ENCODE measurements around the gene GNAI3. TPM values are rescaled to one million over a fixed set of nuclear protein-coding genes. Genes with fewer than 3 reads are reported as not detected.

Gene GNAI3
- total and polyA plus RNA-seq, 2 of the 13 experiments (the other 11 are each of a cell fraction or from before 2014, with no cell fraction given): 4.3 to 9.0 TPM

GRCh38 chr1:109643385-109644230 lies 95.2 kb downstream of the GNAI3 start:
- WGBS (ENCODE audit: low lambda C conversion rate): 19% methylated on average over 17 of the region's 32 CpGs
- BruUV-seq (replicated peaks): no TSS peak
- Histone ChIP-seq H3K36me3 (replicated peaks in 1 of 2; ENCODE audit: control insufficient read depth in 1 of 2, insufficient read depth in 2 of 2, low read length in 2 of 2) (no peaks in the 10 kb centered on the region), H4K20me1 (ENCODE audit: insufficient read depth, low read length) (no peaks in the 10 kb centered on the region), H3K4me2 (ENCODE audit: low read depth, low read length) (peak overlapping the region; percentile 89), H2AFZ (ENCODE audit: low read length) (peak overlapping the region; percentile 39), H3K9ac (ENCODE audit: insufficient read depth, low read depth, low read length) (peak overlapping the region; percentile 29), H3K4me3 (replicated peaks in 1 of 3; ENCODE audit: insufficient read depth in 1 of 3, low read depth in 2 of 3, low read length in 3 of 3) (peak overlapping the region; percentile 34 to 67 (median 48)), H3K27ac (ENCODE audit: extremely low read length, insufficient read depth, low read length) (no peak overlapping the region), H3K79me2 (ENCODE audit: insufficient read depth, low read length) (no peaks in the 10 kb centered on the region), H3K4me1 (ENCODE audit: insufficient read depth, low read length) (peaks cover 23% of the 10 kb centered on the region), H3K9me3 (ENCODE audit: low read length) (no peaks in the 10 kb centered on the region), H3K27me3 (ENCODE audit: control insufficient read depth in 1 of 2, insufficient read depth in 2 of 2, low read length in 2 of 2) (0 out of 5 replicates have a peak, but pooled peaks cover 0 to 3% of the 10 kb centered on the region in 2 experiments)
- ATAC-seq (peak; percentile 92), DNase-seq (ENCODE audit: low spot score) (peak; percentile 67), FAIRE-seq (peak; percentile 37)
- in situ Hi-C loops (cut with HindIII; ENCODE audit: extremely low pct_ligation_motif_present, low pct_unique_long_range_greater_than_20kb): loop anchor here (5.0 to 10.0 kb wide), 3 partner anchors 64 to 341 kb away; partner anchors contain the start of gene AHCYL1
- intact Hi-C loops (cut with micrococcal nuclease; ENCODE audit: unreplicated experiment): loop anchor here (1.0 to 5.0 kb wide), 3 partner anchors 61 to 349 kb away; no protein-coding TSS in a partner anchor
- ChIA-PET POLR2A (no interaction called here), CTCF (ENCODE audit: low intra/inter-chr PET ratio, low total read pairs) (interaction anchor here (1.2 to 2.6 kb wide), 5 partner anchors 60 to 132 kb away, joined by 3 to 26 read pairs (median 11); partner anchors contain the start of gene GNAI3)
- TF ChIP-seq SYNCRIP (IDR thresholded peaks at IDR 0.05; ENCODE audit: insufficient read depth, low read depth, low read length) (no peak), PHF8 (CRISPR knock-in tag; IDR thresholded peaks at IDR 0.05) (peak; percentile 40; the same call in 1 of the 2 replicates), ZNF274 (CRISPR knock-in tag; IDR thresholded peaks at IDR 0.05) (no peak), SMYD3 (CRISPR knock-in tag; IDR thresholded peaks at IDR 0.05) (no peak), ZBTB39 (CRISPR knock-in tag; IDR thresholded peaks at IDR 0.05) (no peak), ZNF761 (CRISPR knock-in tag; conservative IDR thresholded peaks at IDR 0.05) (0 out of 2 replicates have a peak, but pooled peaks have one; percentile 66), ERF (CRISPR knock-in tag; IDR thresholded peaks at IDR 0.05) (0 out of 2 replicates have a peak, but pooled peaks have one; percentile 28), ZNF598 (CRISPR knock-in tag; IDR thresholded peaks at IDR 0.05; ENCODE audit: borderline replicate concordance) (no peak; the same call in 1 of the 2 replicates), ETV6 (CRISPR knock-in tag; conservative IDR thresholded peaks at IDR 0.05) (no peak), XRCC5 (optimal IDR thresholded peaks at IDR 0.05; ENCODE audit: low read length) (peak; percentile 89)
- TF ChIP-seq, protein P1, sequence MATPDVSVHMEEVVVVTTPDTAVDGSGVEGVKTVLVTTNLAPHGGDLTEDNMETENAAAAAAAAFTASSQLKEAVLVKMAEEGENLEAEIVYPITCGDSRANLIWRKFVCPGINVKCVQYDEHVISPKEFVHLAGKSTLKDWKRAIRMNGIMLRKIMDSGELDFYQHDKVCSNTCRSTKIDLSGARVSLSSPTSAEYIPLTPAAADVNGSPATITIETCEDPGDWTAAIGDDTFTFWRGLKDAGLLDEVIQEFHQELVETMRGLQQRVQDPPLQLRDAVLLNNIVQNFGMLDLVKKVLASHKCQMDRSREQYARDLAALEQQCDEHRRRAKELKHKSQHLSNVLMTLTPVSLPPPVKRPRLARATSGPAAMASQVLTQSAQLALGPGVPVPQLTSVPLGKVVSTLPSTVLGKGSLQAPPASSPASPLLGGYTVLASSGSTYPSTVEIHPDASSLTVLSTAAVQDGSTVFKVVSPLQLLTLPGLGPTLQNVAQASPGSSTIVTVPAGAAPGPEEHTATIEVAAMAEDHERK (CRISPR knock-in tag; IDR thresholded peaks at IDR 0.05; ENCODE audit: low read depth): no peak
- TF ChIP-seq, protein P2, sequence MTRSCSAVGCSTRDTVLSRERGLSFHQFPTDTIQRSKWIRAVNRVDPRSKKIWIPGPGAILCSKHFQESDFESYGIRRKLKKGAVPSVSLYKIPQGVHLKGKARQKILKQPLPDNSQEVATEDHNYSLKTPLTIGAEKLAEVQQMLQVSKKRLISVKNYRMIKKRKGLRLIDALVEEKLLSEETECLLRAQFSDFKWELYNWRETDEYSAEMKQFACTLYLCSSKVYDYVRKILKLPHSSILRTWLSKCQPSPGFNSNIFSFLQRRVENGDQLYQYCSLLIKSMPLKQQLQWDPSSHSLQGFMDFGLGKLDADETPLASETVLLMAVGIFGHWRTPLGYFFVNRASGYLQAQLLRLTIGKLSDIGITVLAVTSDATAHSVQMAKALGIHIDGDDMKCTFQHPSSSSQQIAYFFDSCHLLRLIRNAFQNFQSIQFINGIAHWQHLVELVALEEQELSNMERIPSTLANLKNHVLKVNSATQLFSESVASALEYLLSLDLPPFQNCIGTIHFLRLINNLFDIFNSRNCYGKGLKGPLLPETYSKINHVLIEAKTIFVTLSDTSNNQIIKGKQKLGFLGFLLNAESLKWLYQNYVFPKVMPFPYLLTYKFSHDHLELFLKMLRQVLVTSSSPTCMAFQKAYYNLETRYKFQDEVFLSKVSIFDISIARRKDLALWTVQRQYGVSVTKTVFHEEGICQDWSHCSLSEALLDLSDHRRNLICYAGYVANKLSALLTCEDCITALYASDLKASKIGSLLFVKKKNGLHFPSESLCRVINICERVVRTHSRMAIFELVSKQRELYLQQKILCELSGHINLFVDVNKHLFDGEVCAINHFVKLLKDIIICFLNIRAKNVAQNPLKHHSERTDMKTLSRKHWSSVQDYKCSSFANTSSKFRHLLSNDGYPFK (CRISPR knock-in tag; IDR thresholded peaks at IDR 0.05; ENCODE audit: borderline replicate concordance): peak; percentile 25; the same call in 1 of the 2 replicates
- TF ChIP-seq, protein P3, sequence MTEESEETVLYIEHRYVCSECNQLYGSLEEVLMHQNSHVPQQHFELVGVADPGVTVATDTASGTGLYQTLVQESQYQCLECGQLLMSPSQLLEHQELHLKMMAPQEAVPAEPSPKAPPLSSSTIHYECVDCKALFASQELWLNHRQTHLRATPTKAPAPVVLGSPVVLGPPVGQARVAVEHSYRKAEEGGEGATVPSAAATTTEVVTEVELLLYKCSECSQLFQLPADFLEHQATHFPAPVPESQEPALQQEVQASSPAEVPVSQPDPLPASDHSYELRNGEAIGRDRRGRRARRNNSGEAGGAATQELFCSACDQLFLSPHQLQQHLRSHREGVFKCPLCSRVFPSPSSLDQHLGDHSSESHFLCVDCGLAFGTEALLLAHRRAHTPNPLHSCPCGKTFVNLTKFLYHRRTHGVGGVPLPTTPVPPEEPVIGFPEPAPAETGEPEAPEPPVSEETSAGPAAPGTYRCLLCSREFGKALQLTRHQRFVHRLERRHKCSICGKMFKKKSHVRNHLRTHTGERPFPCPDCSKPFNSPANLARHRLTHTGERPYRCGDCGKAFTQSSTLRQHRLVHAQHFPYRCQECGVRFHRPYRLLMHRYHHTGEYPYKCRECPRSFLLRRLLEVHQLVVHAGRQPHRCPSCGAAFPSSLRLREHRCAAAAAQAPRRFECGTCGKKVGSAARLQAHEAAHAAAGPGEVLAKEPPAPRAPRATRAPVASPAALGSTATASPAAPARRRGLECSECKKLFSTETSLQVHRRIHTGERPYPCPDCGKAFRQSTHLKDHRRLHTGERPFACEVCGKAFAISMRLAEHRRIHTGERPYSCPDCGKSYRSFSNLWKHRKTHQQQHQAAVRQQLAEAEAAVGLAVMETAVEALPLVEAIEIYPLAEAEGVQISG (CRISPR knock-in tag; IDR thresholded peaks at IDR 0.05): peak; percentile 34
